Subcutaneous preadipocyte (primary cell): ENCODE measurements around the gene GPR183. TPM values are rescaled to one million over a fixed set of nuclear protein-coding genes. Genes with fewer than 3 reads are reported as not detected.

Experiments used
- small RNA-seq: library from RNA; depleted of rRNA; stranded (forward); fragments of <200 nt; gene quantifications from one replicate; pipeline ENCODE3, GENCODE V24; 2012
- total RNA-seq: library from RNA; depleted of rRNA; stranded (reverse); fragments of >200 nt; gene quantifications from 2 replicates; pipeline ENCODE4 v1.2.3, GENCODE V29; 2012

GPR183 gene
- not detected in 2 replicates for total RNA-seq

GRCh38 chr13:99307247-99307646, at the start of gene GPR183:
GPR183 (minus strand) TSS chr13:99307399; CDS start chr13:99296145, 11,254 bp downstream.

DNA sequence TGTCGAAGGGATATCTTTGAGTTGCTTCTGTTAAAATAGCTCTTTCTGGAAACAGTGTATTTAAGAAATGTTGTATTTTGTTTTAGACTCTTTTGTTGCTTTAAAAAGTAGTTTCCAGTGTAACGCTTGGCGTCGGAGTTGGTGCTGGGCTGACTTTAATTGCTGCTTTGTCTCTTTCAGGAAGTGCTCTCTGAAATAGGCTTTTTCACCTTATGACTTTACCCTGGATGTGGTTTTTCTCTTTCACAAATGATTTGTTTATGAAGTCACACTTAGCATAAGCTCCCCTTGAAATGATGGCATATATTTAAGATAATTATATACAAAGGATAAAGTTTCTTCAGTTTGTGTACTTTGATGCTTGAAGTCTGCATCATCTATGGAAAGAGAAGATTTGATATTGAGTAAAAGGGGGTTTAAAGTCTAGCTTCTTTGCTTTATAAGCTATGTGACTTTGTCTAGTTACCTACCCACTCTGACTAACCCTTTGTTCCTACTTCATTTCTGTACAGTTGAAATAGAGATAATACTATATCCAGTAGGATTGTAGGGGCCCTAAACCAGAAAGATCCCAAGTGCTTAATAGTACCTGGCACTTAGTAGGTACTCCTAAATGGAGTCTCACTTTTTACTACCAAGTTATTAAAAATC, 48.9 kb downstream of the GPR183 start, which contains the start of gene GPR18:
GPR18 (minus strand) TSS at position 170 of the 651 bp plus-strand sequence. CDS start 2,507 bp downstream, outside the sequence.

Small RNA genes within 50 kb of the gene (small RNA-seq; reads per million reads assigned to genes)
- gene MIR623, result not detected

Other genes starting within 250 kb of the GPR183 start
- 29.8 and 30.7 TPM in 2 replicates for gene UBAC2, start 106.5 kb downstream of the GPR183 start, total RNA-seq
- not detected in 2 replicates for gene GPR18, start 49.0 kb downstream of the GPR183 start, total RNA-seq
- 105 and 106 TPM in 2 replicates for gene TM9SF2, start 194.1 kb upstream of the GPR183 start, total RNA-seq